ENCODE results near the gene ST3GAL2.
"Not testable (repeated sequence)": the region's sequence is repeated elsewhere in the genome, so short reads cannot be mapped to it uniquely, and the experiment has no call there.

The ST3GAL2 gene

DNA sequence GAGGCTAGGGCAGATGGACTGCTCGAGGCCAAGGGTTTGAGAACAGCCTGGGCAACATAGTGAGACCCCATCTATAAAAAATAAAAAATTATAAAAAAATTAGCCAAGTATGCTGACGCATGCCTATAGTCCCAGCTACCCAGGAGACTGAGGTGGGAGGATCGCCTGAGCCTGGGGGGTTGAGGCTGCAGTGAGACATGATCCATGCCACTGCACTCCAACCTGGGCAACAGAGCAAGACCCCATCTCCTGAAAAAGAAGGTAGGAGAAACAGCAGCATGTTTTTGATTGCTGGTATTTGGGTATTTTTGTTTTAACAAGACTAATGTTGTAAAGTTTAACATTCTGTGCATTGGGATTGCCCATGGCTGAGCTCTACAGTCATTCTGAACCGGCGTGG is 101.1 kb downstream of the ST3GAL2 start:
- TF ChIP-seq, protein P1, sequence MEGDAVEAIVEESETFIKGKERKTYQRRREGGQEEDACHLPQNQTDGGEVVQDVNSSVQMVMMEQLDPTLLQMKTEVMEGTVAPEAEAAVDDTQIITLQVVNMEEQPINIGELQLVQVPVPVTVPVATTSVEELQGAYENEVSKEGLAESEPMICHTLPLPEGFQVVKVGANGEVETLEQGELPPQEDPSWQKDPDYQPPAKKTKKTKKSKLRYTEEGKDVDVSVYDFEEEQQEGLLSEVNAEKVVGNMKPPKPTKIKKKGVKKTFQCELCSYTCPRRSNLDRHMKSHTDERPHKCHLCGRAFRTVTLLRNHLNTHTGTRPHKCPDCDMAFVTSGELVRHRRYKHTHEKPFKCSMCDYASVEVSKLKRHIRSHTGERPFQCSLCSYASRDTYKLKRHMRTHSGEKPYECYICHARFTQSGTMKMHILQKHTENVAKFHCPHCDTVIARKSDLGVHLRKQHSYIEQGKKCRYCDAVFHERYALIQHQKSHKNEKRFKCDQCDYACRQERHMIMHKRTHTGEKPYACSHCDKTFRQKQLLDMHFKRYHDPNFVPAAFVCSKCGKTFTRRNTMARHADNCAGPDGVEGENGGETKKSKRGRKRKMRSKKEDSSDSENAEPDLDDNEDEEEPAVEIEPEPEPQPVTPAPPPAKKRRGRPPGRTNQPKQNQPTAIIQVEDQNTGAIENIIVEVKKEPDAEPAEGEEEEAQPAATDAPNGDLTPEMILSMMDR (conservative IDR thresholded peaks at IDR 0.05; ENCODE audit: low read depth): no peak
- ChIA-PET POLR2A (ENCODE audit: low non-redundant PET) (no interaction called here), CTCF (no interaction called here)
- no peak overlapping the region for H3K27ac ChIP-seq
- DNase-seq (ENCODE audit: low spot score): no peak

DNA sequence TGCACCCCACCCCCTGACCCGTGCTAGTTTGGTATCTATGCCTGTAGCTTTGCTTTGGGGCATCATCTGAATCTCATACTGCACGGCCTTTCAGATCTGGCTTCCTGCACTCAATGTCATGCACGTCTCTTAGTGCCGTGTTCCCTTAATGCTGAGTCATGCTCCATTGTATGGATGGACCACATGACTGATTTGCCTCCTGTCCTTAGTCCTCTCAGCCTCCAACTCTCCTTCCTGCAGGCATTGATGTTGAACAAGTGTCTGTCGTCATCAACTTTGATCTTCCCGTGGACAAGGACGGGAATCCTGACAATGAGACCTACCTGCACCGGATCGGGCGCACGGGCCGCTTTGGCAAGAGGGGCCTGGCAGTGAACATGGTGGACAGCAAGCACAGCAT is 106.2 kb downstream of the ST3GAL2 start:
- POLR2A ChIA-PET (ENCODE audit: low non-redundant PET); DNase-seq (ENCODE audit: low spot score); CTCF ChIA-PET: not testable (repeated sequence)
- peak overlapping the region; percentile 42 for H3K27ac ChIP-seq

DNA sequence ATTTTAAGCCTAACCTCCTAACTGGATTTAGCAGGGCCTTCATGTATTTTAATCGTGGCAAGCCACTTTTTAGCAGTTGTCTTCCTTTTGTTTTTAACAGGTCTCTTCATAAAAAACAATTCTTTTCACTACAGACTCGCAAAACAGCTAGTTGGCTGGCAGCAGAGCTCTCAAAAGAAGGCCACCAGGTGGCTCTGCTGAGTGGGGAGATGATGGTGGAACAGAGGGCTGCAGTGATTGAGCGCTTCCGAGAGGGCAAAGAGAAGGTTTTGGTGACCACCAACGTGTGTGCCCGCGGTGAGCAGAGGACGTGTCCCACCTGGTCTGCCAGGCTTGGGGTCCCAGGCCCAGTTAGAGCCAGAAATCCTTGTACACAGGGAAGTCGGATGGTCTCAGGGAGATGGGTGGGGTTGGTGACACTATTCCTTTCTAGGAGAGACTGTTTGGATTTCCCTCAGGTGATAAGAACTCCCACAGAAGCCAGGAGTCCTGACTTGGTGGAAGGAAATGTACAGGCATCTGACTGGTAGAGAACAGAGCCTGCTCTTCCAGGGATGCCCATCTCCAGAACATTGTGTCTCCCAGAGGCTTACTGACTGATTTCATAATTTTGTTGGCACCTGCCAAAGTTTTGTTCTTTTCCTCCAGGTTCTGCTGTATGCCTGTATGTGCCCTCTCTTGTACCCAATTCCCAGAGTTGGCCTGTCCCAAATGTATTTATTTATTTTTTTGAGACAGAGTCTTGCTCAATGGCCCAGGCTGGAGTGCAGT is 107.1 kb downstream of the ST3GAL2 start:
- DNase-seq (ENCODE audit: low spot score): no peak
- CTCF ChIA-PET: interaction anchor here (0.5 kb wide), 1 partner anchor 331 kb away, joined by 3 read pairs; no protein-coding TSS in a partner anchor
- TF ChIP-seq, protein P1 (conservative IDR thresholded peaks at IDR 0.05; ENCODE audit: low read depth): peak; percentile 53
- POLR2A ChIA-PET (ENCODE audit: low non-redundant PET): no interaction called here
- H3K27ac ChIP-seq: peak overlapping the region; percentile 42

DNA sequence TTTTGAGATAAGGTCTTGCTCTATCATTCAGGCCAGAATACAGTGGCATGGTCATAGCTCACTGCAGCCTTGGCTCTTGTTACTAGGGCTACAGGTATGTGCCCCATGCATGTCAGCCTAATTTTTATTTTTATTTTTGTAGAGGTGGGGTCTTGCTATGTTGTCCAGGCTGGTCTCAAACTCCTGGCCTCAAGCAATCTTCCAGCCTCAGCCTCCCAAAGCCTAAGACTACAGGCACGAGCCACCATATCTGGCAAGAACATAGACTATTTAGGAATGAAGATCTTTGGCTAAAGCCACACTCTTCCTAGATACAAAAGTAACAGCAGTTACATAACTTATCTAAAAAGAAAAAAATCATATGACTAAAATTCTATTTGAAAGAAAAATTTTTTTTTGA is 107.8 kb downstream of the ST3GAL2 start:
- TF ChIP-seq, protein P1 (conservative IDR thresholded peaks at IDR 0.05; ENCODE audit: low read depth): no peak
- no peak overlapping the region for H3K27ac ChIP-seq
- CTCF ChIA-PET: no interaction called here
- POLR2A ChIA-PET (ENCODE audit: low non-redundant PET): no interaction called here
- DNase-seq (ENCODE audit: low spot score): no peak

Data from RWPE1 (cell line).